ENCODE measurements around the gene WWC1.

WWC1 gene

DNA sequence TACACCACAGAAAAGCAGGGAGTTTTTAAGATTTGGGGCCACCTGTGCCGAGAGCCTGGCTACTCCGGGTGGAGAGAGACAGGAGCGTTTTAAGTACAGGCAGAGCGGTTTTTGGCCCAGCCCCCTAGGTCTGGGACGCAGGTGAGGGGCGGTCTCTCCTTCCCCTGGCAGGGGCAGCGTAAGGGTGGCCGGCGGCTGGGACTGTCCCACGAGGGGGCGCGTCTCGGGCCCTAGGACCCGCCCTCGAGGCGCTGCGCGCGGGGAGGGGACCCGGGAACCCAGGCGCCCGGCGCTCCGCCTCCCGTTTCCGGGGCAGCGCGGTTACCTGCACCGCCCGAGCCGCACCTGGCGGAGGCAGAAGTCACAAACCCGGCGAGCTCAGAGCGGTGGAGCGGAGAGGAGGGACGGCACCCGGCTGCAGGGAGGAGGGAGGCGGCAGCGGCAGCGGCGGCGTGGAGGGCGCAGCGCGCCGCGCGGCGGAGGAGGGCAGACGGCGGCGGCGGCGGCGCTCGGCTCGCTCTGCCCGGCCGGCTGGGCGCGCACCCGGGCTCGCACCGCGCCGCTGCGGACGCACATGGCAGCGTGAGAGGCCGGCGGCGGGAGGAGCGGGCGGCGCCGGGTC lies at the start of gene WWC1:
Gene WWC1 (plus strand): TSS at position 304 of the 622 bp plus-strand sequence. CDS start 508 bp downstream, outside the sequence.
- no peak for DNase-seq (ENCODE audit: low read depth)

DNA sequence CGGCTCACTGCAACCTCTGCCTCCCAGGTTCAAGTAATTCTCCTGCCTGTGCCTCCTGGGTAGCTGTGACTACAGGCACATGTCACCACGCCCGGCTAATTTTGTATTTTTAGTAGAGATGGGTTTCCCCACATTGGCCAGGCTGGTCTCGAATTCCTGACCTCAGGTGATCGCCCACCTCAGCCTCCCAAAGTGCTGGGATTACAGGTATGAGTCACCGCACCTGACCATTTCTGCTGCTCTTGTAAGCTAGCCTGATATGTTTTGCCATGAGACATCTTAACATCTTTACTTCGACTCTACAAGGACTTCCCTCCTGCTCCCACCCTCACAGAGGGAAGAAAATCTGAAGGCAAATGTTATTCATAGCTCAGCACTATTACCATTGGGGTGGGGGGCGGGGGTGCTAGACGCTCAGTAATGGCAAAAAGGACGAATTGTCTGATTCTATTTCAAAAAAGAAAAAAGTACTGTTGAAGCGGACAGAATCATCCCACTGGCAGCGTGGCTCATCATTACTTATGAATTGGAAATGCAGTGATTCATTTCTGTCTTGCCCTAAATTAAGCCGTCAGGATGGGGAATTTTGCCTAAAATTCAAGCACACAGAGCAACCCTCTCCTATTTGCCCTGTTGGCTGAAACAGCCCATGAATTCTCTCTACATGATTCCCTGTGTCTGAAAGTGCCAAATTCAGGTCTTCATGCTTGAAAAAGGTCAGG lies 46.4 kb upstream of the WWC1 start:
- no peak for DNase-seq (ENCODE audit: low read depth)

DNA sequence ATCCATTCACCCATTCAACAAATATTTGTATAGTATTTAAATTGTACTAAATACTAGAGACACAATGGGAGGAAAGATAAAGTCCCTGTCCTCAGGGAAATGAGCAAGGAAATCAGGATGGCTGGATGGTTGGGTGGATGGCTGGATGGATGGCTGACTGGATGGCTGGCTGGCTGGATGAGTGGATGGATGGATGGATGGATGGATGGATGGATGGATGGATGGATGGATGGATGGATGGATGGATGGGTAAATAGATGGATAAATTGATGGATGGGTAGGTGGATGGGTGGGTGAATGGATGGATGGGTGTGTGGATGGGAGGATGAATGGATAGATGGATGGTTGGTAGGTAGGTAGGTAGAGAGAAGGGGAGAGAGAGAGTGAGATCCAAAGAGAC lies 41.5 kb upstream of the WWC1 start:
- no peak for DNase-seq (ENCODE audit: low read depth)

DNA sequence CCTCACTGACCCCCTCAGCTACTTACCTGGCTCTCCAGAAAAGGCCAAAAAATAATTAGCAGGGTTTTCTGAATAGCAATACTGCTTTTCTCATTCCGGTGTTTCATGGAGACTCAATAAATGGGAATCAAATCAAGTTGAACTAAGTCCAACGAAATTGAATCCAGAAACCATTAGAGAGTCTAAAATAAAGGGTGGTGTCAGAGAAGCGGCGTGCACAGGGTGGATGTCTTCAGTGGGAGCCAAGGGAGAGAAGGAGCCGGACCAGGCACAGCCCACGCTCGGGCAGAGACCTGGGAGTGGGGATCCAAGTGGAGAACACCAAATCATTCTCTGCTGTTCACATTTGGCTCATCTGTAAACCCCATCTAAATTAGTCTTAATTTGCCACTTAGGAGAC lies 40.2 kb upstream of the WWC1 start:
- DNase-seq (ENCODE audit: low read depth): no peak

DNA sequence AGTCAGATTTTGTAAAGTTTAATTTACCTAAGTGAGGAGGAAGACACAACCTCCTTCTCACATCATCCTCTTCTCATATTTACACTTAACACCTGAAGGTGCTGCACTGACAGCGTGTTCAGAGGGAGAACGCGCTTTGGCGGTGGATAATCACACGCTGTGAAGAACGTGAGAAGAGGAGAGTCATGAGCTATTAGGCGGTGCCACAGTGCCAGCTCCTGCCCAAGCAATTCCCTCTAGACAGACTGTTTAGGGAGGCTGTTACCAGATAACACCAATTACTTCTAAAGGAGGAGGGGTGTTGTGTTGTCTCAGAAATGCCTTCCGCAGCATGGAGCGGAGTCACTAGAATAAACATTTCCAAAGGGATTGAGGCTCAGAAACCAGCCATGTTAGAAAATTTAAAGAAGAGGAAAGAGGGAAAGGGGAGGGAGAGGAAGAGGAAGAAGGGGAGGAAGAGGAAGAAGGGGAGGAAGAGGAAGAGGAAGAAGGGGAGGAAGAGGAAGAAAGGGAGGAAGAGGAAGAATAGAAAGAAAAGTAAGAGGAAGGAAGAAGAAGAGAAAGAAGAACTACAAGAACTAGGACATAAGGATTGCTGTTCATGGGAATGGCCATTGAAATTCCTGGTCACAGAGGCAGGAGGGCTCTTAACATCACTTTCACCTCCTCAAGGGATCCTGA lies 37.3 kb upstream of the WWC1 start:
- DNase-seq (ENCODE audit: low read depth): no peak

DNA sequence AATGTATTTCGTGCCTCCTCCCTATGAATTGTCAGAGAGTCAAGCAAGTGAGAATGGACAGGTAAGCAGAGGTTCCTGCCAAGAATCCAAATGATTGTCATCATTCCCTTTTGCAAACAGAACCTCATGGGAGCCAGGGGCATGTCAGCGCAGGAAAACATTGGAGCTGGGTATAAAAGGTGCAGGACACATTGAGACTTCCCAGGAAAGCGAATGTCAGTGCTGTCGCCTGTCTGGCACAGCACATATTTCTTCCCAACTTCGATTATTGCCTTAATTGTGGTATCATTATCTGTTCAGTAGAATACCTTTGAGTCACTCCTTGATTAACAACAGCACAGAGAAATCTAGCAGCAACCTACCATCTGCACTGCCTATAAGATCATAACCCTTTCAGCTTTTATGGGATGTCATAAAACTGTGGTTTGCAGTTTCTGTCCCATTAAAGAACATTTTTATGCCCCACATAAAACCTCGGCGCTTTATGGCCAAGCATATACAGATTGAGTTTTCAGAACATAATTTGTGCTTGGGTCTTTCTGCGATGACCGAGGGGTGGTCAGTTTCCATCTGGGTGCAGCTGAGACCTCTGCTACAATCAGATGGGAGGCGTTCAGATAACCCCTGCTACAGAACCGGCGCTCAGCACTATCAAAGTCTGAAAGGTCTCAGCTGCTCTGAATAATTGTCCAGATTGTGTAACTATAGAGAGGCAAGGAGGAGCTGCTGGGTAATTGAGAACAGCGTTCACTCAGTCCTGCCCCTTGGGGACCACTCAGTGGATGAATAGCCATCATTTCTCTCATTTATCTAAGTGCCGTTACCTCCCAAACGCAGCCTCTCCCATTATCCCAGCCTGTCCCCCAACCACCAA lies 30.9 kb upstream of the WWC1 start:
- no peak for DNase-seq (ENCODE audit: low read depth)

GRCh38 chr5:168261227-168261571 lies 30.2 kb upstream of the WWC1 start:
- no peak for DNase-seq (ENCODE audit: low read depth)

DNA sequence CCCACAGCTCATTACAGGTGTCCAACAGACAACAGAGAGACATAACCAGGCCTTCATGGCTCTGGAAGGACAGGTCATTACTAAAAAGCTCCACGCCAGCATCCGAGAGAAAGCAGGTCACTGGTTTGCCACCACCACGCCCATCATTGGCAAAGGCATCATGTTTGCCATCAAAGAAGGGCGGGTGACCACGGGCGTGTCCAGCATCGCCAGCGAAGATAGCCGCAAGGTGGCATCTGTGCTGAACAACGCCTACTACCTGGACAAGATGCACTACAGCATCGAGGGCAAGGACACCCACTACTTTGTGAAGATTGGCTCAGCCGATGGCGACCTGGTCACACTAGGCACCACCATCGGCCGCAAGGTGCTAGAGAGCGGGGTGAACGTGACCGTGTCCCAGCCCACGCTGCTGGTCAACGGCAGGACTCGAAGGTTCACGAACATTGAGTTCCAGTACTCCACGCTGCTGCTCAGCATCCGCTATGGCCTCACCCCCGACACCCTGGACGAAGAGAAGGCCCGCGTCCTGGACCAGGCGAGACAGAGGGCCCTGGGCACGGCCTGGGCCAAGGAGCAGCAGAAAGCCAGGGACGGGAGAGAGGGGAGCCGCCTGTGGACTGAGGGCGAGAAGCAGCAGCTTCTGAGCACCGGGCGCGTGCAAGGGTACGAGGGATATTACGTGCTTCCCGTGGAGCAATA lies 29.3 kb upstream of the WWC1 start:
- no peak for DNase-seq (ENCODE audit: low read depth)

- DNase-seq (ENCODE audit: low read depth): no peak
Measured at GRCh38 chr5:168263121-168263520, 28.3 kb upstream of the WWC1 start.

DNA sequence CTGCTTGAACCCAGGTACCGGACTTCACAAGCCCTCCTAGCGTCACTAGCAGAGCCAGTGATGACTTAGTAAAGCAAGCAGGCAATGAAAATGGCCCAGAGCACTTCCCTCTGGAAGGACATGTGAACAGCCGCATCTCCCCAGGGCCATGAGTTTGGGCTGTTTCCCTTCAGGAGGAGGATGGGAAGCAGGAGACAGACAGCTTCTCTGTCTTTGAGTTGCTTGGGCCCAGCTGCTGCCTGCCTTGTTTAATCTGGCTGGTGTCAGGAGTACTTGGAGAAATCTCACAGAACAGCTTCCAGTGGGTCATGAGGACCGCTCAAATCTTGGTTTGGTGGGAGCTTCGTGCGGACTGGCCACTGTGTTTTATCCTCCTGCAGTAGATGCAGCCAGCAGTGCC lies 25.4 kb upstream of the WWC1 start:
- no peak for DNase-seq (ENCODE audit: low read depth)

- DNase-seq (ENCODE audit: low read depth): peak; percentile 31
Measured at GRCh38 chr5:168268949-168269936, 22.2 kb upstream of the WWC1 start.

- DNase-seq (ENCODE audit: low read depth): no peak
Measured at GRCh38 chr5:168269937-168270330, 21.5 kb upstream of the WWC1 start.

DNA sequence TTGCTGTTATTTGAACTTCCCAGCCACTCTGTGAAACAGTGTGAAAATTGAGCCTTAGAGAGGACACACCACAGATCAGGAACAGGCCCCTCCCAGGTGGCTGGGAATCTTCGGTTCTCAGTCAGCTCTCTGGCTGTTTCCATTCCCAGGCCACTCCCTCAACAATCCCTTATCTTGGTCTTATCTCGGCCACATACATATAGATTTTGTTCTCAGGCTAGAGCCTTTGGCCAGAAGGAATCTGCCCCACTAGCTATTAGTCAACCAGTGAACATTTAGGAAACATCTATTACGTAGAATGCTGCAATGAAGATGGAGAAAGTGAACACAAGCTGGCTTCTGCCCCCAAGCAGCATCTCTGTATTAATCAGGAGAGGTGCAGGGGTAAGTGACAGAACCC lies 21.0 kb upstream of the WWC1 start:
- peak; percentile 42 for DNase-seq (ENCODE audit: low read depth)

- DNase-seq (ENCODE audit: low read depth): no peak
Measured at GRCh38 chr5:168273056-168273980, 18.1 kb upstream of the WWC1 start.

DNA sequence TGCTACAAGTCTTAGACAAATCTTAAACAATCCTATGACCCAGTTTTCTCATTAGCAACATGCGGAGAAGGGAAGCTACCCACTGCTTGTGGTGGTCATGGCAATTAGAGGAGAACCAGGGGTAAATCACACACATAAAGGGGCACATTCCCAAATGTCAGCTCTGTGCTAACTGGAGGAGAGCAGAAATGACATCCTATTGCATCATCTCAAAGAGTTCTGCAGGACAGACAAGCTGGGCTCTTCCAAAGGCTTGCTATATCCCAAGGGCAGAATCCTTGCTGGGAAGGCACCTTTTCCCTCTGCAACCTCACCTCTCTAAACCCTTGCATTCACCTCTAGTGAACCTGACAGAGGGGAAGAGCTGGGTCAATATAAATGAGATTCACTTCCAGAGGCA lies 17.0 kb upstream of the WWC1 start:
- DNase-seq (ENCODE audit: low read depth): no peak

GRCh38 chr5:168275940-168276339 lies 15.5 kb upstream of the WWC1 start:
- DNase-seq (ENCODE audit: low read depth): no peak

DNA sequence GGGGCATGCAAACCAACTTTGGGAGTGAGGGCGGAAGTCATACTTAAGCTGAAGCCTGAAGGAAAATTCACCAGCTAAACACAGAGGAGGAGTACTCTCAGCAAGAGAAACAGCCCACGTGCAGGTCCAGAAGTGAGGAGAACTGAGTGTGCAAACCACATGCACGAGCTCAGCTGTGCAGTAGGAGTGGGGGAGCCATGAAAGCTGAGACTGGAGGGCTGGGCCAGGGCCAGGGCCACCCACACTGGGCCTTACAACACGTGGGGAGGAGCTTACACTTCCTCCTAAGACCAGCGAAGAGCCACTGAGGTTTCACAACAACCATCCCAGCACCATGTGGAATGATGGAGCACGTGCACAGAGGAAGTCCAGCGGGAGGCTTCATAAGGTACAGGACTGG lies 9.3 kb upstream of the WWC1 start:
- DNase-seq (ENCODE audit: low read depth): peak; percentile 22

DNA sequence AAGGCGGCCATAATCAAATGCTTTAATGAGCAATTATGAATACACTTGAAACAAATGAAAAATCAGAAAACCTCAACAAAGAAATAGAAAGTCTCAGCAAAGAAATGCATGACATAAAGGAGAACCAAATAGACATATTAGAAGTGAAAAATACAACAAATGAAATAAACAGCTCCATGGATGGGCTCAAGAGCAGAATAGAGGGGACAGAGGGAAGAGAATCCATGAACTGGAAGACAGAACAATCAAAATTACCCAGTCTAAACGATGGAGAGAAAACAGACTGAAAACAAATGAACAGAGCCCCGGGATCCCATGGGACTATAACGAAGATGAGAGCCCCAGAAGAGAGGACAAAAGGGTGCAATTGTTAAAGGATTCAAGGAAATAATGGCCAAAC lies 6.6 kb upstream of the WWC1 start:
- no peak for DNase-seq (ENCODE audit: low read depth)

DNA sequence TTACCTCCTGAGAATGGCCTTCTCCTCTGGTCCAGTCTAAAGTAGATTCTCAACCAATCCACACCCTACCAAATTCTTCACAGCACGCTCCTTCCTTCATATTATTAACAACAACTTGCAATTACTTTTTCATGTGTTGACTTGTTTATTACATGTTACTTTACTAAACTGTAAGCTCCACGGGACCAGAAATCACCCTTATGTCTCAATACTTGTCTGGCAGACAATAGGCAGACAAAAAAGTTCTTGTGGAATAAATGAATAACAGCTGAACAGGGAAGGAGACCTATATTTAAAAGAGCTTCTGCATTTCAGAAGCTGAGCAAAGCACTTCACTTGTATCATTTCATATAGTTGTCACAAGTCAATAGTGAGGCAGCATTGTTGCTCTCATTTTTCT lies 5.7 kb upstream of the WWC1 start:
- no peak for DNase-seq (ENCODE audit: low read depth)

DNA sequence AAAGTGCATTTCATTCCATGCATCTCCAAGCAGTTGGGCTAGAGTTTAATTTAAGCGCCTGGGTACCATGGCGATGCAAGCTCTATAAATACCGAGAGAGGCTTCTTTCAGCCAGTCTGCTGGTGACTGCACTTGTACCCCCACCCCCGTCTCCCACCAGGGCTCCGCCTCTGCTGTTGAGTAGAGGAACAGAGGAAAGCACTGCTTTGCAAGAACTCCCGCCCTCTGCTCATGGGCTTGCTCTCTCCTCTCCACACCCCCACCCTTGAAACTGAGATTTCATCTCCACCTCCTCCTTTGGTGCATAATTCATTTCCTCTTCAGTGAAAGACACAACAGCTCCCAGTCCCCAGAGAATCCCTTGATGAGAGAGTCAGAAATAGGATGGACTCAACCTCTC lies 5.1 kb upstream of the WWC1 start:
- no peak for DNase-seq (ENCODE audit: low read depth)

Measured in non-pigmented ciliary epithelial cell (primary cell).